K562 (cell line): ENCODE data around the gene ARMH3. TPM values are rescaled to one million over a fixed set of nuclear protein-coding genes. Genes with fewer than 3 reads are reported as not detected.

ENCODE experiments used
- CCNT2 ChIP-seq: IDR thresholded peaks from 2 replicates; pipeline ENCODE4 v1.6.1; 2011; ENCODE audit warnings: borderline replicate concordance, low read depth, mild to moderate bottlenecking, moderate library complexity, mixed read lengths, low read length; ENCODE audit not compliant: insufficient read length; ENCODE audit errors: extremely low read depth
- CHD2 ChIP-seq: IDR thresholded peaks from 2 replicates; pipeline ENCODE4 v1.6.1; 2011; ENCODE audit warnings: low read depth, low read length
- FOXK2 ChIP-seq, 2 experiments: fragments of 450-650 bp; IDR thresholded peaks in 1 of 2; conservative IDR thresholded peaks in 1 of 2; 2 replicates each; pipeline ENCODE4 v1.6.1; 2016; ENCODE audit warnings: low read depth in 2 of 2, mild to moderate bottlenecking in 1 of 2
- KAT7 ChIP-seq: sonication (generic); formaldehyde crosslinking; IDR thresholded peaks from 2 replicates; pipeline ENCODE4 v1.8.0; 2022; ENCODE audit warnings: missing genetic modification reagents, mild to moderate bottlenecking, borderline replicate concordance
- L3MBTL2 ChIP-seq: fragments of 450-650 bp; IDR thresholded peaks from 2 replicates; pipeline ENCODE4 v1.6.1; 2016; ENCODE audit warnings: mild to moderate bottlenecking, moderate library complexity
- MAZ ChIP-seq, 2 experiments: fragments of 450-650 bp in 1 of 2; sonication (generic) in 1 of 2; formaldehyde crosslinking; IDR thresholded peaks in 1 of 2; conservative IDR thresholded peaks in 1 of 2; 2 replicates each; pipeline versions ENCODE4 v1.4.0 to v1.5.0; 2020; ENCODE audit warnings: mild to moderate bottlenecking in 1 of 2, missing genetic modification reagents in 1 of 2
- MTA2 ChIP-seq: fragments of 450-650 bp; IDR thresholded peaks from 2 replicates; pipeline ENCODE4 v1.6.1; 2016; ENCODE audit warnings: low read depth
- SUPT5H ChIP-seq: fragments of 450-650 bp; IDR thresholded peaks from 2 replicates; pipeline ENCODE4 v1.6.1; 2016
- ZNF586 ChIP-seq: fragments of 450-650 bp; formaldehyde crosslinking; conservative IDR thresholded peaks from 2 replicates; pipeline ENCODE4 v1.4.0; 2020; ENCODE audit warnings: mild to moderate bottlenecking, moderate library complexity
- polyA plus RNA-seq, 8 experiments: library from polyadenylated mRNA; depleted of rRNA in 4 of 8; stranded (reverse) in 5 of 8; unstranded in 3 of 8; fragments of >200 nt; fragmentation: Nextera tagmentation in 2 of 8; fragmentation: Illumina TruSeq in 1 of 8; extraction: Ambion mirVana in 2 of 8; extraction: Trizol in 1 of 8; gene quantifications; 2 replicates each; pipeline versions ENCODE4 v1.2.1 to v1.2.3, GENCODE V29; 2011 to 2014; ENCODE audit warnings: inconsistent platforms in 1 of 8, missing spikeins in 1 of 8
- total RNA-seq, 7 experiments: library from RNA; depleted of rRNA in 6 of 7; stranded (reverse); fragments of >200 nt in 6 of 7; fragmentation: Illumina TruSeq in 2 of 7; extraction: Trizol in 2 of 7; gene quantifications; 2 replicates each; pipeline versions ENCODE4 v1.2.1 to v1.2.3, GENCODE V29; 2011 to 2021; ENCODE audit warnings: low replicate concordance in 1 of 7
- TF ChIP-seq, protein P1 (sequence below): fragments of 200-600 bp; sonication (generic); IDR thresholded peaks from one replicate; pipeline ENCODE4 v1.6.1; 2012; ENCODE audit warnings: mild to moderate bottlenecking, low read depth, low read length, inconsistent platforms
- TF ChIP-seq, protein P2 (sequence below), 2 experiments: IDR thresholded peaks; 2 replicates each; pipeline ENCODE4 v1.6.1; 2011; ENCODE audit warnings: borderline replicate concordance in 1 of 2, control low read depth in 1 of 2, low read depth in 1 of 2, low read length in 1 of 2, mild to moderate bottlenecking in 1 of 2, mixed read lengths in 1 of 2, moderate library complexity in 1 of 2; ENCODE audit not compliant: insufficient read depth in 1 of 2, insufficient read length in 1 of 2, poor library complexity in 1 of 2, severe bottlenecking in 1 of 2; ENCODE audit errors: extremely low read depth in 1 of 2
- TF ChIP-seq, protein P3 (sequence below): sonication (generic); formaldehyde crosslinking; IDR thresholded peaks from 2 replicates; pipeline ENCODE4 v1.8.1; 2023; ENCODE audit warnings: mild to moderate bottlenecking, missing genetic modification reagents, moderate library complexity

ARMH3 gene
- total and polyA plus RNA-seq, 9 of the 15 experiments (the other 6 are each of a cell fraction or from before 2014, with no cell fraction given), result 0.29 to 0.73 TPM; not detected in 7

DNA sequence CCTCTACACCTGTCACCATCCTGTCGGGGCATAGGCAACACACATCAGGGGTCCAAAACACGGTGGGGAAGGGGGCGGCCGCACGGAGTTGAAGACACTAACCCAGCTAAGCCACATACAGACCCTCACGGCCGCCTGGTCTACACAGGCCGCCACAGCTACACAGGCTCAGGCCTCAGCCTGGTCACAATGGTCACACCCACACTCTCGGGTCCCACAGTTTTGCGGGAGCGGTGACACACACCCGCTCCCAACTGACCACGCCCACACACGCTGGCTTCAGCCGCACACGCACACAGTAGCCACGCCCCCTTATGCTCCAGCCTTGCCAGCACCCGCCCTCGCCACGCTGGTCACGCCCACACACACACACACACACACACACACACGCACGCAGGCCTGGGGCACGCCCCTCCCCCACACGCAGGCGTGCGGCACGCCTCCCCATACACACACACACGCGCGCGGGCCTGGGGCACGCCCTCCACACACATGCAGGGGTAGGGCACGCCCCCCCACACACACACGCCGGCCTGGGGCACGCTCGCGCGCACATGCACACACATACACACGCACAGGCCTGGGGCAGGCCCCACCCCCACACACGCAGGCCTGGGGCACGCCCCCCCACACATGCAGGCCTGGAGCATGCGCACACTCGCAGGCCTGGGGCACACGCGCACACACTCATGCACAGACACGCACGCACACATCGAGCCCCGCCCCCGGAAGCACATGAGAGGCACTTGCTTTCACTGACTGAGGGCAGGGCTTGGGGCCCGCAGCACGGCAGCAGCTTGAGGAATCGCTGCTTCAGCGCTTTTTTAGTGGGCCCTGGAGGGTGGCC lies 225.4 kb downstream of the ARMH3 start (continued):
- TF ChIP-seq, protein P1, sequence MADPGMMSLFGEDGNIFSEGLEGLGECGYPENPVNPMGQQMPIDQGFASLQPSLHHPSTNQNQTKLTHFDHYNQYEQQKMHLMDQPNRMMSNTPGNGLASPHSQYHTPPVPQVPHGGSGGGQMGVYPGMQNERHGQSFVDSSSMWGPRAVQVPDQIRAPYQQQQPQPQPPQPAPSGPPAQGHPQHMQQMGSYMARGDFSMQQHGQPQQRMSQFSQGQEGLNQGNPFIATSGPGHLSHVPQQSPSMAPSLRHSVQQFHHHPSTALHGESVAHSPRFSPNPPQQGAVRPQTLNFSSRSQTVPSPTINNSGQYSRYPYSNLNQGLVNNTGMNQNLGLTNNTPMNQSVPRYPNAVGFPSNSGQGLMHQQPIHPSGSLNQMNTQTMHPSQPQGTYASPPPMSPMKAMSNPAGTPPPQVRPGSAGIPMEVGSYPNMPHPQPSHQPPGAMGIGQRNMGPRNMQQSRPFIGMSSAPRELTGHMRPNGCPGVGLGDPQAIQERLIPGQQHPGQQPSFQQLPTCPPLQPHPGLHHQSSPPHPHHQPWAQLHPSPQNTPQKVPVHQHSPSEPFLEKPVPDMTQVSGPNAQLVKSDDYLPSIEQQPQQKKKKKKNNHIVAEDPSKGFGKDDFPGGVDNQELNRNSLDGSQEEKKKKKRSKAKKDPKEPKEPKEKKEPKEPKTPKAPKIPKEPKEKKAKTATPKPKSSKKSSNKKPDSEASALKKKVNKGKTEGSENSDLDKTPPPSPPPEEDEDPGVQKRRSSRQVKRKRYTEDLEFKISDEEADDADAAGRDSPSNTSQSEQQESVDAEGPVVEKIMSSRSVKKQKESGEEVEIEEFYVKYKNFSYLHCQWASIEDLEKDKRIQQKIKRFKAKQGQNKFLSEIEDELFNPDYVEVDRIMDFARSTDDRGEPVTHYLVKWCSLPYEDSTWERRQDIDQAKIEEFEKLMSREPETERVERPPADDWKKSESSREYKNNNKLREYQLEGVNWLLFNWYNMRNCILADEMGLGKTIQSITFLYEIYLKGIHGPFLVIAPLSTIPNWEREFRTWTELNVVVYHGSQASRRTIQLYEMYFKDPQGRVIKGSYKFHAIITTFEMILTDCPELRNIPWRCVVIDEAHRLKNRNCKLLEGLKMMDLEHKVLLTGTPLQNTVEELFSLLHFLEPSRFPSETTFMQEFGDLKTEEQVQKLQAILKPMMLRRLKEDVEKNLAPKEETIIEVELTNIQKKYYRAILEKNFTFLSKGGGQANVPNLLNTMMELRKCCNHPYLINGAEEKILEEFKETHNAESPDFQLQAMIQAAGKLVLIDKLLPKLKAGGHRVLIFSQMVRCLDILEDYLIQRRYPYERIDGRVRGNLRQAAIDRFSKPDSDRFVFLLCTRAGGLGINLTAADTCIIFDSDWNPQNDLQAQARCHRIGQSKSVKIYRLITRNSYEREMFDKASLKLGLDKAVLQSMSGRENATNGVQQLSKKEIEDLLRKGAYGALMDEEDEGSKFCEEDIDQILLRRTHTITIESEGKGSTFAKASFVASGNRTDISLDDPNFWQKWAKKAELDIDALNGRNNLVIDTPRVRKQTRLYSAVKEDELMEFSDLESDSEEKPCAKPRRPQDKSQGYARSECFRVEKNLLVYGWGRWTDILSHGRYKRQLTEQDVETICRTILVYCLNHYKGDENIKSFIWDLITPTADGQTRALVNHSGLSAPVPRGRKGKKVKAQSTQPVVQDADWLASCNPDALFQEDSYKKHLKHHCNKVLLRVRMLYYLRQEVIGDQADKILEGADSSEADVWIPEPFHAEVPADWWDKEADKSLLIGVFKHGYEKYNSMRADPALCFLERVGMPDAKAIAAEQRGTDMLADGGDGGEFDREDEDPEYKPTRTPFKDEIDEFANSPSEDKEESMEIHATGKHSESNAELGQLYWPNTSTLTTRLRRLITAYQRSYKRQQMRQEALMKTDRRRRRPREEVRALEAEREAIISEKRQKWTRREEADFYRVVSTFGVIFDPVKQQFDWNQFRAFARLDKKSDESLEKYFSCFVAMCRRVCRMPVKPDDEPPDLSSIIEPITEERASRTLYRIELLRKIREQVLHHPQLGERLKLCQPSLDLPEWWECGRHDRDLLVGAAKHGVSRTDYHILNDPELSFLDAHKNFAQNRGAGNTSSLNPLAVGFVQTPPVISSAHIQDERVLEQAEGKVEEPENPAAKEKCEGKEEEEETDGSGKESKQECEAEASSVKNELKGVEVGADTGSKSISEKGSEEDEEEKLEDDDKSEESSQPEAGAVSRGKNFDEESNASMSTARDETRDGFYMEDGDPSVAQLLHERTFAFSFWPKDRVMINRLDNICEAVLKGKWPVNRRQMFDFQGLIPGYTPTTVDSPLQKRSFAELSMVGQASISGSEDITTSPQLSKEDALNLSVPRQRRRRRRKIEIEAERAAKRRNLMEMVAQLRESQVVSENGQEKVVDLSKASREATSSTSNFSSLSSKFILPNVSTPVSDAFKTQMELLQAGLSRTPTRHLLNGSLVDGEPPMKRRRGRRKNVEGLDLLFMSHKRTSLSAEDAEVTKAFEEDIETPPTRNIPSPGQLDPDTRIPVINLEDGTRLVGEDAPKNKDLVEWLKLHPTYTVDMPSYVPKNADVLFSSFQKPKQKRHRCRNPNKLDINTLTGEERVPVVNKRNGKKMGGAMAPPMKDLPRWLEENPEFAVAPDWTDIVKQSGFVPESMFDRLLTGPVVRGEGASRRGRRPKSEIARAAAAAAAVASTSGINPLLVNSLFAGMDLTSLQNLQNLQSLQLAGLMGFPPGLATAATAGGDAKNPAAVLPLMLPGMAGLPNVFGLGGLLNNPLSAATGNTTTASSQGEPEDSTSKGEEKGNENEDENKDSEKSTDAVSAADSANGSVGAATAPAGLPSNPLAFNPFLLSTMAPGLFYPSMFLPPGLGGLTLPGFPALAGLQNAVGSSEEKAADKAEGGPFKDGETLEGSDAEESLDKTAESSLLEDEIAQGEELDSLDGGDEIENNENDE, result peak; percentile 50
- 0 out of 2 replicates have a peak, but pooled peaks have one; percentile 31 for TF ChIP-seq MTA2
- TF ChIP-seq ZNF586 (CRISPR knock-in tag), result no peak
- peak; percentile 95 for TF ChIP-seq KAT7 (CRISPR knock-in tag)
- TF ChIP-seq SUPT5H, result peak; percentile 56
- TF ChIP-seq, protein P2, sequence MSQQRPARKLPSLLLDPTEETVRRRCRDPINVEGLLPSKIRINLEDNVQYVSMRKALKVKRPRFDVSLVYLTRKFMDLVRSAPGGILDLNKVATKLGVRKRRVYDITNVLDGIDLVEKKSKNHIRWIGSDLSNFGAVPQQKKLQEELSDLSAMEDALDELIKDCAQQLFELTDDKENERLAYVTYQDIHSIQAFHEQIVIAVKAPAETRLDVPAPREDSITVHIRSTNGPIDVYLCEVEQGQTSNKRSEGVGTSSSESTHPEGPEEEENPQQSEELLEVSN (IDR thresholded peaks at IDR 0.05; ENCODE audit: borderline replicate concordance in 1 of 2, extremely low read depth in 1 of 2, insufficient read depth in 1 of 2, insufficient read length in 1 of 2, low read depth in 1 of 2, low read length in 1 of 2, poor library complexity in 1 of 2, severe bottlenecking in 1 of 2), result peak in 1 of 2 experiments; percentile 29
- peak; percentile 76 to 77; a peak in 3 of 4 replicates for TF ChIP-seq FOXK2 (conservative IDR thresholded peaks at IDR 0.05 in 1 of 2, IDR thresholded peaks at IDR 0.05 in 1 of 2; ENCODE audit: low read depth in 2 of 2)
- TF ChIP-seq CHD2, result peak; percentile 43; the same call in 1 of the 2 replicates
- TF ChIP-seq L3MBTL2, result no peak
- TF ChIP-seq CCNT2, result peak; percentile 84
- peak in 1 of 2 experiments; percentile 93; a peak in 2 of 4 replicates for TF ChIP-seq MAZ (CRISPR knock-in tag; conservative IDR thresholded peaks at IDR 0.05 in 1 of 2, IDR thresholded peaks at IDR 0.05 in 1 of 2)
- TF ChIP-seq, protein P3, sequence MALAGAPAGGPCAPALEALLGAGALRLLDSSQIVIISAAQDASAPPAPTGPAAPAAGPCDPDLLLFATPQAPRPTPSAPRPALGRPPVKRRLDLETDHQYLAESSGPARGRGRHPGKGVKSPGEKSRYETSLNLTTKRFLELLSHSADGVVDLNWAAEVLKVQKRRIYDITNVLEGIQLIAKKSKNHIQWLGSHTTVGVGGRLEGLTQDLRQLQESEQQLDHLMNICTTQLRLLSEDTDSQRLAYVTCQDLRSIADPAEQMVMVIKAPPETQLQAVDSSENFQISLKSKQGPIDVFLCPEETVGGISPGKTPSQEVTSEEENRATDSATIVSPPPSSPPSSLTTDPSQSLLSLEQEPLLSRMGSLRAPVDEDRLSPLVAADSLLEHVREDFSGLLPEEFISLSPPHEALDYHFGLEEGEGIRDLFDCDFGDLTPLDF, result no peak
